Measurements from ENCODE around the gene IDH3B.
"Not testable (repeated sequence)": the region's sequence is repeated elsewhere in the genome, so short reads cannot be mapped to it uniquely, and the experiment has no call there.

Gene IDH3B

DNA sequence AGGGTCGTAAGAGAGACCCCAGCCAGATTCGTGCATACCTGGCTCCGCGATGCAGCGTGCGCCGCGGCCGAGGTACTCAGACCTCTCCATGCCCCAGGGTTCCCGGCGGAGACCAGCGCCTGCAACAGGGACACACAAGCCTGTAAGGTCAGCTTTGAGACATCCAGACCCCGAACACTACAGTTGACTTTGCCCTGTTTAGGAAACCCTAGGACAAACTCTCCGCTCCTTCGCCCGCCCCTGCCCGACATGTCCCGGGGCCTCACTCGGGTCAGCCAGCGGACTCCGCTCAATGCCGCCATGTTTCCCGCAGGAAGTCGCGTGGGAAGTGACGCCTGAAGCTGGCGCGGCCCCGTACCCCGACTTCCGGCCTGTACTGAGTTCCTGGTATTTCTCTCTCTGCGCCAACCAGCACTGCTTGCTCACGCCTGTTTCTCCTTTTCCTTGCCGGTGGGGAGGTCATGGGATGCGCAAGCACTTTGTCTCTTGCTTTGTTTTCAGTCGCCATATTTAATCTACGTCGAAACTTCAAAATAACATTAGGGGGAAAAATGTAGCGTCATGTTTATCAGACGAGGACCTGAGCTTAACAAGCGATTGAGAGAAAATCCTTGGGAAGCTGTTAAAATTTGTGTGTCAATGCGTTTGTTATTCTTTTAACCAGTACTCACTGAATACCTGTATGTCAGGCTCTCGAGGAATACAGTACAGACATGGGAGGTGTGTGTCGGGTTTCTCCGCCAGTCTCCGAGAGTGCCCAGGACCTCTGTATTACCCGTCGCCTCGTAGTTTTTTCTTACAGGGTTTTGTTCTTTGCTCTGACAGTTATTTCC is at the start of gene IDH3B:
IDH3B (minus strand) TSS at position 330 of the 833 bp plus-strand sequence; CDS start at position 302, 28 bp downstream.
- peak; percentile 92 for DNase-seq (ENCODE audit: low spot score)

DNA sequence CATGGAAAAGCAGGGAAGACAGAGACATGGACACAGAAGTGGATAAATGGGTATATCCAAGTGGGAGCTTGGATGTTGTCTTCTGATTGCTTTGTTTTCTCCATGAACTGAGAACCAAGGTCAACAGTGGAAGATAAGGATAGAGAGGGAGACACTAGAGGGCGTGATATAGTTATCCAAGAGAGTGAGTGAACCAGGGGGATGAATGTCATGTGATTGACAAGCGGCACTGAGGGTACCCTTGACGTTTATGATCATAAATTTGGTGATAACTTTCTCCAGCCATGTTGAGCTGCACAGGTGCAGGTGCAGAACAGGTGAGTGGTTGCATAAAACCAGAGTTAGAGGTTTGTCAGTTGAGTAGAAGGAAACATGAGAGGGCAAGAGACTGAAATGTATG is 49.3 kb upstream of the IDH3B start:
- DNase-seq (ENCODE audit: low spot score): no peak

DNA sequence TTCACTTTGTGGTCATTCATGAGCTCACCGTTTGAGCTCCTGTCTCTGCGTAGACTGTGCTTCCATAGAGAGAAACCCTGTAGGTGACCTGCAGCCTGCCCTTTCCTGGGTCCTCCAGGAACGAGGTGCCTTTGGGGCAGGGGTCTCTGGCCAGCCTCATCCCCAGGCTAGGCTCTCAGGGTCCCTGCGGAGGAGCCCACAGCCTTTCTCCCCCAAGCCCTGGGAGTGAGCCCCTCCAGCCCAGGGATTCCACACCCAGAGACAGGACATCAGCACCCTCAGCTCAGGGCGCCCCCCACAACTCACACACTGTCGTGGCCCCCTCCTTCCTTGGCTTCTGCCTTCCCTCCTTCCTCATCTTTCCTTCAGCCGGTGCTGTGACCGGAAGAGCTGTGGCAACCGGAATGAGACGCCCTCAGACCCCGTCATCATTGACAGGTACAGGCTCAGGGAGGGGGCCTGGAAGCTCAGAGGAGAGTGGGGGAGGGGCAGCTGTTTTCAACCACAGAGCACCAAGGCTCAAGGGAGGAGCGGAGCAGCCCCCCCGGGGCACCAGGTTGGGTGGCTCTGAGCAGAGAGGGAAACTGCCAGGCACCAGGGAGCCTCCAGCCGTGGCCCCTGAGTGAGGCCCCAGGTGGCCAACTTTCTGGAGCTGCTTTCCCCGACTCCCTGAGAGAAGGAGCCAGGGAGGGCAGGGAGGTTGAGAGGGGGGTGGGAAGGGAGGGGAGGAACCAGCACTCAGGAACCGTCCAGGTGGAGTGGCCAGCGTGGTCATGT is 45.4 kb upstream of the IDH3B start:
- DNase-seq (ENCODE audit: low spot score): no peak

DNA sequence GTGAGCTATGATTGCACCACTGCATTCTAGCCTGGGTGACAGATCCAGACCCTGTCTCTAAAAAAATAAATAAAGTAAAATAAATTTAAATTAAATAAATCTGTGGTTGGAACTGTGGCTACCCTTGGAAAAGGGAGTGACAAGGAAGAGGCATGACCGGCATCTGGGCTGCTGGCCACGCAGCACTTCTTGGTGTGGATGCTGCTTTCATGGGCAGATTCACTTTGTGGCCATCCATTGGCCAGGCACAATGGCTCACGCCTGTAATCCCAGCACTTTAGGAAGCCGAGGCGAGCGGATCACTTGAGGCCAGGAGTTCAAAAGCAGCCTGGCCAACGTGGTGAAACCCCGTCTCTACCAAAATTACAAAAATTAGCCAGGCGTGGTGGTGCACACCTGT is 44.6 kb upstream of the IDH3B start:
- no peak for DNase-seq (ENCODE audit: low spot score)

DNA sequence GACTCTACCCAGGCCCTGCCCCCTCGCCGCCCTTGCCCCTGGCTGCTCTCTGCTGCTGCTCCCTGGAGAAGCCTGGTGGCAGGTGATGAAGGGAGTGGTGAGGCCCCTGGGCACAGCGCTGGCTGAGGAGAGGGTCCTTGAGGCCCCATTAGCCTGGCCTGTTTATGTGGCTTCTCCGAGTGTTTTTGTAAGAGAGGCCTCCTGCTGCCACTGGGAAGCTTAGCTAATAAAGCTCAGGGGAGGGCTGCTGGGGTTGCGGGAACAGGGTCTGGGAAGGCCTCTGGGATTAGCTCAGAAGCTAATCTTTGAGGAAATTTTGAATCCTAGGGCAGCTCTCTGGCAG is 44.0 kb upstream of the IDH3B start:
- no peak for DNase-seq (ENCODE audit: low spot score)

- DNase-seq (ENCODE audit: low spot score): no peak
These were observed 43.5 kb upstream of the IDH3B start for GRCh38 chr20:2707353-2708072.

GRCh38 chr20:2706688-2707352 is 42.8 kb upstream of the IDH3B start:
- no peak for DNase-seq (ENCODE audit: low spot score)

GRCh38 chr20:2705931-2706645 is 42.1 kb upstream of the IDH3B start:
- no peak for DNase-seq (ENCODE audit: low spot score)

- no peak for DNase-seq (ENCODE audit: low spot score)
These were observed 39.9 kb upstream of the IDH3B start for GRCh38 chr20:2703716-2704475.

- DNase-seq (ENCODE audit: low spot score): no peak
These were observed 37.7 kb upstream of the IDH3B start for GRCh38 chr20:2701671-2702081.

- peak; percentile 44 for DNase-seq (ENCODE audit: low spot score)
These were observed 37.1 kb upstream of the IDH3B start for GRCh38 chr20:2700913-2701620.

DNA sequence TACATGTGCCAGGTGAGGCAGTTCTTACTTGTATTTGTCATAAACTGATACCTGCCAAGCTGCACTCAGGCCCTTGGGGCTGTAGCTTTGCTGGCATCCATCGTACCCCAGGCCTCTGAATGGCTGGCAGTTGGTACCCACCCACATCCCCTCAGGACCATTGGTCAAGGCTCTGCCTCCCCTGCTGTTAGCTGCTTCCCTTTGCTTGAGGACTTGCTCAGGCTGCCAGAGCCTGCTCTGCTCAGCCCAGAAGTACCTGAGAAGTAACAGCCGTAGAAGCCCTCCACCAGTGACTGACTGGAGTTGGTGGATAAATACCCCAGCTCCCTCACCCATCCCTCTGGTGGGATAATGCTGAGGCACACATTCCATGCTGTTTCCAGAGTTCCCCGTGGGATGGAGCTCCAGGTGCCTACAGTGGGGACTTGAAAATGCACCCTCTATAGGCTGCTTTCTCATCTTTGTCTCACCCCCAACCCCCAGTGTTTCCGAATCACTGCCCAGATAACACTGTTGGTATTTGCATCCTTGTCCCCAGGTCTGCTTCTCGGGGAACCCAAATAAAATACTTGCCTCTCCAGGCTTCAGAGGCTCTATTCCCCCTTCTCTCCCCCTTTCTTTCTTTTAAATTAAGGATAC is 35.9 kb upstream of the IDH3B start:
- no peak for DNase-seq (ENCODE audit: low spot score)

GRCh38 chr20:2698912-2699311 is 34.9 kb upstream of the IDH3B start:
- DNase-seq (ENCODE audit: low spot score): no peak

GRCh38 chr20:2698186-2698817 is 34.3 kb upstream of the IDH3B start:
- DNase-seq (ENCODE audit: low spot score): no peak

DNA sequence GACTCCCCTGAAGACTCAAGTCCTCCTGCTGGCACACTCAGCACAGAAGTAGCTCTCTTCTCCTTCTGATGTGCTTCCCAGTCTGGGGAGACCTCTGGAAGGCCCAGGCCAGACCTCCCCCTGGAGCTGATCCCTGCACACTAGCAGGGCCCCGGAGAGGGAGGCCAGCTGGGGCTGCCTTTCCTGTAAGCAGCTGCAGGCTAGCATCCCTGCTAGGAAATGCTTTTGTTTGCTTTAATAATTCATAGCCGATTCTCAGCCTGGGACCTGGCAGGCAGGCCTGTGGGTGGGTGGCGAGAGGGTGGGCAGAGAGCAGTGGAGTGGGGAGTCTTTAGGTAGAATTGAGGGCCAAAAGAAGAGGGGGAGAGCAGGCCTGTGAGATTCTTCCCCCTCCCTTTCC is 33.8 kb upstream of the IDH3B start:
- DNase-seq (ENCODE audit: low spot score): no peak

DNA sequence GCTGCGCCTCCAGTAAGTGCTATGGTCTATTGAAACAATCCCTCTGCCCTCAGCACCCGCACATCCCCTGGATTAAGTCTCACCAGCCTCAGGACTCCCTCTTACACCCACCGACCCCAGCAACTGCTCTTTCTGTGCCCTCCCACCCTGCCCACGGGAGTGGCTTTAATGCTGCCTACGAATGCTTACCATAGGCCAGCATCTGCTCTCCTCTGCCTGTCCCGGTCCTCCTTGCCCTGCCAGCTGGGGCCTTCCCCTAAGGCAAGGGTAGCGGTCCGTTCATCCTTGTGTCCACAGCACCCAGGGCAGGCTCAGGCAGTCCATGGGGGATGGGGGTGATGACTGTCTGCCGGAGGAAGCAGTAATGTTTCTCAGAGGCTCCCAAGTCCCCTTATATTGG is 32.6 kb upstream of the IDH3B start:
- no peak for DNase-seq (ENCODE audit: low spot score)

DNA sequence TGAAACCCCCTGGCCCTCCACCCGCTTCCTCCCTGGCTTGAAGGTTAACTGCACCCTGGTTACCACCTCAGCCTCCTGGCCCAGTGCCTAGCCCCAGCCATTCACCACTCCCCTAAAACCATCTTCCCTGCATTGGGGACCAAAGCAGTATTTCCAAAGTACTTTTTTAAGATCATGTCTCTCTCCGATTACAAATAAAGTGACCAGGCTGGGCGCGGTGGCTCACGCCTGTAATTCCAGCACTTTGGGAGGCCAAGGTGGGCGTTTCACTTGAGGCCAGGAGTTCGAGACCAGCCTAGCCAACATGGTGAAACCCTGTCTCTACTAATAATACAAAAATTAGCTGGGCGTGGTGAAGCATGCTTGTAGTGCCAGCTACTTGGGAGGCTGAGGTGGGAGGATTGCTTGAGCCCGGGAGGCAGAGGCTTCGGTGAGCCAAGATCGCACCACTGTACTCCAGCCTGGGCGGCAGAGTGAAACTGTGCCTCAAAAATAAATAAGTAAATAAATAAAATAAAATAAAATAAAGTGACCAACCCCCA is 32.0 kb upstream of the IDH3B start:
- not testable (repeated sequence) for DNase-seq (ENCODE audit: low spot score)

GRCh38 chr20:2695206-2695983 is 31.4 kb upstream of the IDH3B start:
- no peak for DNase-seq (ENCODE audit: low spot score)
